Activated T-cell treated with anti-CD3 and anti-CD28 coated beads, Interleukin-2, amount 50 U/mL, for 72 hours (primary cell): Measurements from ENCODE around the gene TET1. TPM values are rescaled to one million over a fixed set of nuclear protein-coding genes. Genes with fewer than 3 reads are reported as not detected.

ENCODE experiments used
- total RNA-seq, 2 donors: library from RNA; stranded (reverse); gene quantifications; one replicate each; pipeline ENCODE4 v1.2.3, GENCODE V29; 2022

The TET1 gene
- total RNA-seq, 2 donors from 2014 or later: 0.69 to 0.91 TPM

Other genes with a start within 250 kb of the TET1 start
- 100 to 1,000 TPM; 139 to 150 TPM for gene HNRNPH3, start 228.3 kb upstream of the TET1 start, total RNA-seq
- gene PBLD, start 227.4 kb upstream of the TET1 start, total RNA-seq: 1 to 10 TPM; 1.9 to 2.7 TPM
- gene RUFY2, start 153.1 kb upstream of the TET1 start, total RNA-seq: 10 to 100 TPM; 10.4 to 12.3 TPM
- 10 to 100 TPM; 33.4 to 40.3 TPM for gene DNA2, start 88.4 kb upstream of the TET1 start, total RNA-seq
- 10 to 100 TPM; 15.8 to 17.0 TPM for gene SLC25A16, start 32.8 kb upstream of the TET1 start, total RNA-seq
- 100 to 1,000 TPM; 111 to 121 TPM for gene CCAR1, start 160.9 kb downstream of the TET1 start, total RNA-seq